ENCODE results near the gene PDPK1.
"Not testable (repeated sequence)": the region's sequence is repeated elsewhere in the genome, so short reads cannot be mapped to it uniquely, and the experiment has no call there.

DNA sequence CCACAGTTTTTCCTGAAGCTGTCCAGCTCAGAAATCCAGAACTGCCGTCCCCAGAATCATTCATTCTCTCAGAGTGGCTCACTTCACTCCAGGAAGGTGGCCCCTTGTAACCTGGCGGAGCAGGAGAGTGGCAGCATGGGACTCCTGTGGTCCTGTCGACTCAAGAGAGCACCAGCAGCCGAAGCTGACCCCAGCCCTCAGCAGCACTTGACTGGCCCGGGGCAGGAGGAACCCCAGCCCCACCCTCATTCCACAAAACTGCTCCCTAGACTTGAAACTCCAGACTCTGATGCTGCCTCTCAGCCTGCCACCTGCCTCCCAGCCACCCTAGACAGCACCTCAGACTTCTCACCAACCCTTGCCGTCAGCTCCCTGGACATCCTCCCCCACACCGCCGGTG is 83.6 kb downstream of the PDPK1 start:
- TF ChIP-seq, protein P1, sequence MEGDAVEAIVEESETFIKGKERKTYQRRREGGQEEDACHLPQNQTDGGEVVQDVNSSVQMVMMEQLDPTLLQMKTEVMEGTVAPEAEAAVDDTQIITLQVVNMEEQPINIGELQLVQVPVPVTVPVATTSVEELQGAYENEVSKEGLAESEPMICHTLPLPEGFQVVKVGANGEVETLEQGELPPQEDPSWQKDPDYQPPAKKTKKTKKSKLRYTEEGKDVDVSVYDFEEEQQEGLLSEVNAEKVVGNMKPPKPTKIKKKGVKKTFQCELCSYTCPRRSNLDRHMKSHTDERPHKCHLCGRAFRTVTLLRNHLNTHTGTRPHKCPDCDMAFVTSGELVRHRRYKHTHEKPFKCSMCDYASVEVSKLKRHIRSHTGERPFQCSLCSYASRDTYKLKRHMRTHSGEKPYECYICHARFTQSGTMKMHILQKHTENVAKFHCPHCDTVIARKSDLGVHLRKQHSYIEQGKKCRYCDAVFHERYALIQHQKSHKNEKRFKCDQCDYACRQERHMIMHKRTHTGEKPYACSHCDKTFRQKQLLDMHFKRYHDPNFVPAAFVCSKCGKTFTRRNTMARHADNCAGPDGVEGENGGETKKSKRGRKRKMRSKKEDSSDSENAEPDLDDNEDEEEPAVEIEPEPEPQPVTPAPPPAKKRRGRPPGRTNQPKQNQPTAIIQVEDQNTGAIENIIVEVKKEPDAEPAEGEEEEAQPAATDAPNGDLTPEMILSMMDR (IDR thresholded peaks at IDR 0.05), result not testable (repeated sequence)
- not testable (repeated sequence) for TF ChIP-seq EP300 (IDR thresholded peaks at IDR 0.05)

Measured in ovary (tissue), 3 donors.